OCI-LY7 (cell line): ENCODE data around the gene OSBP. TPM values are rescaled to one million over a fixed set of nuclear protein-coding genes. Genes with fewer than 3 reads are reported as not detected.

Source experiments
- BruUV-seq: library from RNA; stranded (reverse); fragments of 400-500 nt; replicated peaks from 2 replicates; lab custom pipeline; 2021; lab: Mats Ljungman, UMichigan
- CTCF ChIA-PET: fragments of 300-600 bp; sonication (Branson Sonifier 250); formaldehyde crosslinking; loops from one replicate; lab custom pipeline; 2022; ENCODE audit warnings: antibody characterized with exemption; ENCODE audit not compliant: unreplicated experiment; lab: Charles Lee
- POLR2A ChIA-PET: fragments of 300-600 bp; sonication (Branson Sonifier 250); formaldehyde crosslinking; loops from one replicate; lab custom pipeline; 2022; ENCODE audit warnings: antibody characterized with exemption; lab: Charles Lee
- DNase-seq: peaks from one replicate; pipeline ENCODE4 v3.0.0-alpha.2; 2015; ENCODE audit warnings: low spot score
- H2AFZ ChIP-seq: fragments of 200-600 bp; sonication (generic), shearing (Covaris generic); 2 replicates; pipeline ENCODE4 v1.6.1; 2014; ENCODE audit warnings: mild to moderate bottlenecking, antibody characterized with exemption, low read length, moderate library complexity
- H3K27ac ChIP-seq: fragments of 200-600 bp; sonication (generic); 2 replicates; pipeline ENCODE4 v1.5.1; 2014; ENCODE audit warnings: mixed run types, low read depth, mild to moderate bottlenecking, moderate library complexity, low read length, inconsistent platforms; ENCODE audit not compliant: poor library complexity, severe bottlenecking
- H3K36me3 ChIP-seq: fragments of 200-600 bp; sonication (generic); 2 replicates; pipeline ENCODE4 v1.6.1; 2014; ENCODE audit warnings: mild to moderate bottlenecking, antibody characterized with exemption, low read length, moderate library complexity, mixed read lengths; ENCODE audit not compliant: insufficient read depth
- H3K4me1 ChIP-seq: fragments of 200-600 bp; sonication (generic); 2 replicates; pipeline ENCODE4 v1.5.1; 2014; ENCODE audit warnings: mild to moderate bottlenecking, low read length; ENCODE audit not compliant: insufficient read depth, poor library complexity, severe bottlenecking
- H3K4me2 ChIP-seq: fragments of 200-600 bp; sonication (generic); 2 replicates; pipeline ENCODE4 v1.6.1; 2014; ENCODE audit warnings: mild to moderate bottlenecking, low read length
- H3K4me3 ChIP-seq: fragments of 200-600 bp; sonication (generic); 2 replicates; pipeline ENCODE4 v1.5.1; 2014; ENCODE audit warnings: mild to moderate bottlenecking, low read depth, low read length; ENCODE audit not compliant: poor library complexity, severe bottlenecking
- H3K79me2 ChIP-seq: fragments of 200-600 bp; sonication (generic); 2 replicates; pipeline ENCODE4 v1.6.1; 2016; ENCODE audit warnings: low read depth, mild to moderate bottlenecking, low read length, moderate library complexity, mixed read lengths; ENCODE audit not compliant: insufficient read depth
- H3K9me2 ChIP-seq: fragments of 200-600 bp; sonication (generic); 2 replicates; pipeline ENCODE4 v1.6.1; 2016; ENCODE audit warnings: mild to moderate bottlenecking, low read length, mixed read lengths; ENCODE audit not compliant: insufficient read depth
- H3K9me3 ChIP-seq: fragments of 200-600 bp; sonication (generic); 2 replicates; pipeline ENCODE4 v1.6.1; 2014; ENCODE audit warnings: mild to moderate bottlenecking, mixed run types, low read length, mixed read lengths
- H4K20me1 ChIP-seq: fragments of 200-600 bp; sonication (generic); 2 replicates; pipeline ENCODE4 v1.6.1; 2014; ENCODE audit warnings: mild to moderate bottlenecking, antibody characterized with exemption, low read length, moderate library complexity, mixed read lengths; ENCODE audit not compliant: insufficient read depth
- EZH2phosphoT487 ChIP-seq: fragments of 200-600 bp; sonication (generic); IDR thresholded peaks from 2 replicates; pipeline ENCODE4 v1.6.1; 2018; ENCODE audit warnings: low read depth, borderline replicate concordance, mild to moderate bottlenecking, mixed run types, antibody characterized with exemption, low read length, moderate library complexity, mixed read lengths
- intact Hi-C: fragments of 100-400 bp; cut with micrococcal nuclease; formaldehyde crosslinking; loops from one replicate; pipeline ENCODE4 v1.10.0; 2022; ENCODE audit not compliant: unreplicated experiment
- total RNA-seq, 2 experiments: library from RNA; depleted of rRNA in 1 of 2; stranded (reverse); fragments of >200 nt in 1 of 2; shearing (Covaris generic) in 1 of 2; gene quantifications; 2 replicates each; pipeline ENCODE4 v1.2.3, GENCODE V29; 2014 to 2022
- TF ChIP-seq, protein P1 (sequence below): fragments of 200-600 bp; sonication (generic); conservative IDR thresholded peaks from 2 replicates; pipeline ENCODE4 v1.5.1; 2014; ENCODE audit warnings: mild to moderate bottlenecking, antibody characterized with exemption, low read length, moderate library complexity, mixed read lengths

The OSBP gene
- total RNA-seq, 2 experiments from 2014 or later = 19.2 to 44.6 TPM

DNA sequence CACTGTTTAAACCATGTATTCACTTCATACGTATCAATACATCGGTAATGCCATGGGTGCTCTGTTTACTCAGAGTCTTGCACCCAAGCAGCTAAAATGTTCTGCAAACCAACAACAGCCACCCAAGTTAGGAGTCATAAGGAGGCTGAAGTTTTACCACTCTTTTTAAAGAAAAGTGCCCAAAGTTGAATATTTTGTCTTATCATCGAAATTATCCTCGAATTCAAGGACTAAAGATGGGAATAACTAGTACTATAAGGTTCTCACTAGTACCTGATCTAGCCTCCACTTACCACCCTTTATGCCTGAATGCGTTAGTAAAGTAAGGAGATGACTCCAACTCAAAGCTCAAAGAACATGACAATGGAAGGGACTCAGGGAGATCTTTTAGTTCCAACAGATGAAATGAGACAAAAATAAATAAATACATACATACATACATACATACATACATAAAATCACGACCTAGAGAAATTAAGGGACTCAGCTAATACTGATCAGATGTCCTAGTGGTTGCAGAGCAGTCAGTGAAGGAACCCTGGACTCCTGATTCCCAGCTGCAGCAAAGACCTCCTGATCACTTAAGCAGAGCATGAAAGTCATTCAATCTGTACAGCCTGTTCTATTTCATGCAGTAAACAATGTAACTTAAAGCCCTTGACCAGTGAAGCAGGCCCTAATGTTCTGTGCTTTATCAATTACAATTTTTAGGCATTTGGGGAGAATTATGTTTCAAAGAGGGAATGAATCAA is 7.7 kb downstream of the OSBP start:
- H2AFZ ChIP-seq = no peak overlapping the region
- intact Hi-C loops = no loop called here
- H3K36me3 ChIP-seq = peaks cover 94% of the 10 kb centered on the region
- TF ChIP-seq EZH2phosphoT487 = no peak
- TF ChIP-seq, protein P1, sequence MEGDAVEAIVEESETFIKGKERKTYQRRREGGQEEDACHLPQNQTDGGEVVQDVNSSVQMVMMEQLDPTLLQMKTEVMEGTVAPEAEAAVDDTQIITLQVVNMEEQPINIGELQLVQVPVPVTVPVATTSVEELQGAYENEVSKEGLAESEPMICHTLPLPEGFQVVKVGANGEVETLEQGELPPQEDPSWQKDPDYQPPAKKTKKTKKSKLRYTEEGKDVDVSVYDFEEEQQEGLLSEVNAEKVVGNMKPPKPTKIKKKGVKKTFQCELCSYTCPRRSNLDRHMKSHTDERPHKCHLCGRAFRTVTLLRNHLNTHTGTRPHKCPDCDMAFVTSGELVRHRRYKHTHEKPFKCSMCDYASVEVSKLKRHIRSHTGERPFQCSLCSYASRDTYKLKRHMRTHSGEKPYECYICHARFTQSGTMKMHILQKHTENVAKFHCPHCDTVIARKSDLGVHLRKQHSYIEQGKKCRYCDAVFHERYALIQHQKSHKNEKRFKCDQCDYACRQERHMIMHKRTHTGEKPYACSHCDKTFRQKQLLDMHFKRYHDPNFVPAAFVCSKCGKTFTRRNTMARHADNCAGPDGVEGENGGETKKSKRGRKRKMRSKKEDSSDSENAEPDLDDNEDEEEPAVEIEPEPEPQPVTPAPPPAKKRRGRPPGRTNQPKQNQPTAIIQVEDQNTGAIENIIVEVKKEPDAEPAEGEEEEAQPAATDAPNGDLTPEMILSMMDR = no peak
- H4K20me1 ChIP-seq = peaks cover 8% of the 10 kb centered on the region; the same call in 1 of the 2 replicates
- ChIA-PET CTCF (no interaction called here), POLR2A (interaction anchor here (0.9 to 2.0 kb wide), 4 partner anchors 14 to 46 kb away, joined by 3 to 5 read pairs (median 4); no protein-coding TSS in a partner anchor)
- DNase-seq = no peak
- H3K9me3 ChIP-seq = no peaks in the 10 kb centered on the region
- no peak overlapping the region for H3K4me2 ChIP-seq
- H3K4me3 ChIP-seq = no peak overlapping the region
- H3K27ac ChIP-seq = no peak overlapping the region
- peaks cover 12% of the 10 kb centered on the region for H3K4me1 ChIP-seq
- peaks cover 19% of the 10 kb centered on the region for H3K79me2 ChIP-seq
- H3K9me2 ChIP-seq = no peaks in the 10 kb centered on the region
- BruUV-seq = no TSS peak

DNA sequence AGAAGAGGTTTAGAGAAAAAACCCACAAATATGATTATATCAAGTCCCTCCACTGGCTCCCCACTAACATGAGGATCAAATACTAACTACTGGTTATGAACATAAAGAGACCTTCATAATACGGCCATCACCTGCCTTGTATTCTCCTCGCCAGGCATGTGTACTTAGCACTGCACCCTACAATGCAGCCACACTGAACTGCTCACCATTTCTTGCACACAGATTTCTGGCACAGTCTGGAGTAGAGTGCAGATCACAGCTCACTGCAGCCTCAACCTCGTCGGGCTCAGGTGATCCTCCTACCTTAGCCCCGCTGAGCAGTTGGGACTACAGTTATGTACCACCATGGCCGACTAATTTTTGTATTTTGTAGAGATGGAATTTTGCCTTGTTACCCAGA is 13.1 kb downstream of the OSBP start:
- Histone ChIP-seq H3K36me3 (peaks cover 98% of the 10 kb centered on the region), H3K9me3 (no peaks in the 10 kb centered on the region), H3K9me2 (no peaks in the 10 kb centered on the region), H3K4me3 (no peak overlapping the region), H3K27ac (no peak overlapping the region), H3K79me2 (no peaks in the 10 kb centered on the region), H2AFZ (no peak overlapping the region), H4K20me1 (no peaks in the 10 kb centered on the region), H3K4me1 (no peaks in the 10 kb centered on the region), H3K4me2 (no peak overlapping the region)
- no peak for DNase-seq
- ChIA-PET CTCF (no interaction called here), POLR2A (no interaction called here)
- intact Hi-C loops = no loop called here
- TF ChIP-seq, protein P1 = no peak
- TF ChIP-seq EZH2phosphoT487 = no peak
- BruUV-seq = no TSS peak

DNA sequence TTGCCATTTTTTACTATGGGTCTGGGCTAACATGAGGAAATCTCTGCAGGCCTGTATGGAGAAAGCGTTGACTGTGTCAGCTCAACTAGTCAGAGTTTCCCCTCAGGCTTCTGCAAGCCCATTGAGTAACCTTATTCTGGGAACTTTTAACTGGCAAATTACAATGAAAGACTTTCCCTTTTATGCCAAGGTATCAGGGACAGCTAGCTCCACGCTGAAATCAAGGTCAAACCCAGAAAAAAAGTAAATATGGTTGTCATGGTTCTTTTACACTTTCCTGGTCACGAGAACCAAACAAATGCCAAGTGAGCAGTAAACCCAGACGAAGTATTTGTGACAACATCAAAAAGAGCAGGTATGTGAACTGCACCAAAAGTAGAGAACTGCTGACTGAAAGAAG is 13.8 kb downstream of the OSBP start:
- H3K36me3 ChIP-seq = peaks cover 97% of the 10 kb centered on the region
- H3K4me2 ChIP-seq = no peak overlapping the region
- H3K4me3 ChIP-seq = no peak overlapping the region
- H3K27ac ChIP-seq = no peak overlapping the region
- no peaks in the 10 kb centered on the region for H4K20me1 ChIP-seq
- ChIA-PET CTCF (no interaction called here), POLR2A (no interaction called here)
- BruUV-seq = no TSS peak
- H3K79me2 ChIP-seq = no peaks in the 10 kb centered on the region
- intact Hi-C loops = no loop called here
- no peaks in the 10 kb centered on the region for H3K9me2 ChIP-seq
- DNase-seq = no peak
- H3K4me1 ChIP-seq = no peaks in the 10 kb centered on the region
- H3K9me3 ChIP-seq = no peaks in the 10 kb centered on the region
- no peak overlapping the region for H2AFZ ChIP-seq
- no peak for TF ChIP-seq EZH2phosphoT487
- TF ChIP-seq, protein P1 = no peak
